GM19467 (cell line): ENCODE data around the gene TUBGCP3.

Experiments
- ATAC-seq: cut with Tn5 transposase; IDR thresholded peaks from one replicate; pipeline ENCODE4 v1.9.1; 2021; ENCODE audit warnings: mild to moderate bottlenecking, moderate library complexity; ENCODE audit not compliant: unreplicated experiment

Gene TUBGCP3

DNA sequence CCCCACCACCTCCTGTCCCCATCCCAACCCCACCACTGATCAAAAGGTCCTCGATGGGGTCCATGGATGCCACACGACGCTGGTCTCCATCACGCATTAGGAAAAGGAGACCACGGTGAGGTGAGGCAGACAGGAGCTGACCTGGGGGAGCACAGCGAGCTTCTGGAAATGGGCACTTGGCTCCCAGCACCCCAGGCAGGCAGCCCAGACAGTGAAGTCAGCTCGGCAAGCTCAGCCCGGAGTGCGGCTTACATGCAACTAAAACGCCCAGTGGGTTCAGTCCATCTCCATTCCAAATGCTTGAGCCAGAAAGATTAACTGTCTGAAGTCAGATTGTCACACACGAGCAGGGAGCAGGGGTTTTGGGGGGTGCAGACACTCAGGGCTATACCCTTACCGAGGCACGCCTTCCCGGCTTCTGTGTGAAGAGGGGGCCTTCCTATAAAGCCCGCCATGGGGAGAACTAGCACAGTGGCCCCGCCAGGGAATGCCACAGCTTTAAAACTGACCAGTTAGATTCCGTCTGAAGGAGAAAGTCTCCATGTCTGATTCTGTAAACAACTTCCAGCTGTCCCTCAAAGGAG, 132.4 kb downstream of the TUBGCP3 start:
- no peak for ATAC-seq

- no peak for ATAC-seq
These were observed 133.2 kb downstream of the TUBGCP3 start for GRCh38 chr13:112454648-112455334.

GRCh38 chr13:112453874-112454647, 133.9 kb downstream of the TUBGCP3 start:
- no peak for ATAC-seq

DNA sequence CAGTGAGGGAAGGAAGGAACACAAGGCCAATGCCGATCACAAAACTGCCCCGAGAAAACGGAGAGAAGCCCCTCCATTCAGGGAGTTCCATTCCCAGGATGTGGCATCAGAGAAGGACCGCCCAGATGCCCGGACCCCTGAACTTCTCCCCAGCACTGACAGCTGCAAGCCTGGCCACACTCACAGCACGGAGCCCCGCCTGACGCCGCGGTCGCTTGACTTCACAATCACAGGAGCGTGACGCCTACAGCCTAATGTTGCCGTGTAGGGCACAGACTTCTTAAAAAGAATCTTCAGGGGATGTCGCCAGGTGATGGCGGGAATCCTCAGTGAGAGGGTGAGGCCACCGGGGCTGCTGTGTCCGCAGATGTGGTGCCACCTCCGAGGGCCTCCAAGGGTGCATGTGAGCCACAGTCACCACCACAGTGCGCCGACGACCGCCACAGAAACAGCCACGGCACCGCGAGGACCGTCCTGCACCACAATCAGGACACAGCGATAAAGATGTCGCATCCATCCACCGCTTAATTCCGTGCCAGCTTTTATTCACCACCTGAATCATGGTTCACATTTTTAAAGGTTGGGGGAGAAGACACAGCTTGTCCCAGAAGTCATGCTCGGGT, 134.6 kb downstream of the TUBGCP3 start:
- ATAC-seq: no peak

GRCh38 chr13:112452380-112453206, 135.4 kb downstream of the TUBGCP3 start:
- no peak for ATAC-seq

- ATAC-seq: no peak
These were observed 136.2 kb downstream of the TUBGCP3 start for GRCh38 chr13:112451512-112452379.

- ATAC-seq: no peak
These were observed 137.1 kb downstream of the TUBGCP3 start for GRCh38 chr13:112450904-112451240.

- ATAC-seq: no peak
These were observed 137.6 kb downstream of the TUBGCP3 start for GRCh38 chr13:112450118-112450903.

GRCh38 chr13:112449545-112449930, 138.4 kb downstream of the TUBGCP3 start:
- ATAC-seq: no peak

DNA sequence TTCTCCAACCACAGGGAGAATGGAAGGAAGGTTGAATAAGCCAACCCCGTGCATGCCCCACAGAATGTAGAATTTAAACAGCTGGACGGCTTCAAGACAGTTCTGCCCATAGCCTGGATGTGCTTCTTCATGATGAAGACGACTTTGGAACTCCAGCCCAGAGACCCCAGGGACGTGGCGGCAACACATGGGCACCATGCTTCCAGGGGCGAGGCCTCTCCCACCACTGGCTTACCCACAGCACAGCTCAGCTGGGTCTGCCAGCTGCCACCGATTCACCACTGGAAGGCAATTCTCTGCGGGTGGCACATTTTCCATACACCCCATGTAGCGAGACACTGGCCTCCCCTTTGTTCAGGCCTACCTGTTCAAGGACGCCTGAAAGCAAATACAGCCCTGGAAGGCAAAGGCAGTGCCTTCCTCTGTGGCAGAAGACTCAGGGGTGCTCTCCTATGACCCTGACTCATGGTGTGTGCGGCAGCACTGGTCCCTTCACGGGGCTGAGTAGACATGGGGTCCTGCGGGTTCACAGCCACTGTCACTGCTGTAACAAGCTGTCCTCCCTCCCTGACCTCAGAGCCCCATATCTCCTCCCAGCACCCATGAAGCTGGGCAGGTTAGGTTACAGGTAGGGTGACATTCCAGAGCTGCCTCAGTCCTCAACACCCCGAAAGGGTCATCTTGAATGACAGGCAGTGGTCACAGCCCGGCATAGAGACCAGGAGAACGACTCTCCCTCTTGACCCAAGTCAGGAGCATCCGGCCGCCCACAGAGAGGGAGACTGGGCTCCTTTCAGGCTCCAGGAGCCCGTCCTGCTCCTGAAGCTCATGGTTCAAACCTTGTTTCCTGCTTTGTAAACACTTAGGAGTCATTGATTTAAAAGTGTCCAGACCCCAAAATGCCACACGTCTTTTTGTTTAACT, 139.1 kb downstream of the TUBGCP3 start:
- ATAC-seq: no peak

DNA sequence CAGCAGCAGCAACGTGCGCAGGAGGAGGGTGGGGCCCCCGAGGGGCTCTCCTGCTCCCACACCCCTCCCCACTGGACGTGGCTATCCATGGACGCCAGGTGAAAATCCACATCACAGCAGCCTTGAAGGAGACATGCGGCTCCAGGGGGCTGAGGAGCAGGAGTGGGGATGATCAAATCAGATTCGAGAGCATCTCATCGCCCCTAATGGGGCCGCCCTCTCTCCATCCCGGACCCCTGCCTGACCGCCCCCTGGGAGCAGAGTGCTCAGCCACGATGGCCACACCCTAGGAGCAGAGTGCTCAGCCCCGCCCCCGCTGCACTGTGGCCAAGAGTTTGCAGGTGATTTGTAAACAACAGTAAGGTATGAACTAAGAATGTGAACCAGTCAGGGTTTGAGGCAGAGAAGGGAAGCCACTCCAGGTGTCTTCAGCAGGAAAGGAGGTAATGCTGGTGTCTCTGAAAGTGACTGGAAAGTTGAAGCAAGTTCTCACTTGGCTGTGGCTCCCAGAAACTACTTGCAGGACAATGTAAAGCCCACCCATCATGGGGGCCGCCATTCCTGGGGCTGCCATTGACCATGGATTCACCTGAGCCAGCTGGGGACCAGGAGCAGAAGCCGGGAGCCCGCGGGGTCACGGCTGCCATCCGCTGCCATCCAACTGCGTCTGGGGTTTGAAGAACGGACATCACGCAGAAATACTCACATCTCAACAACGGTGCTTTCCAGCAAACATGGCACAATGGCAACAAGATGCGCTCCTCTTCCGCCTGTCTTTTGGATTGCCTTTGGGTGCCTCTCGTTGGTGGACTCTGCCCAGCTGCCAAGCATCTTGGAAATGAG, 140.0 kb downstream of the TUBGCP3 start:
- ATAC-seq: no peak

- no peak for ATAC-seq
These were observed 140.6 kb downstream of the TUBGCP3 start for GRCh38 chr13:112447306-112447705.

DNA sequence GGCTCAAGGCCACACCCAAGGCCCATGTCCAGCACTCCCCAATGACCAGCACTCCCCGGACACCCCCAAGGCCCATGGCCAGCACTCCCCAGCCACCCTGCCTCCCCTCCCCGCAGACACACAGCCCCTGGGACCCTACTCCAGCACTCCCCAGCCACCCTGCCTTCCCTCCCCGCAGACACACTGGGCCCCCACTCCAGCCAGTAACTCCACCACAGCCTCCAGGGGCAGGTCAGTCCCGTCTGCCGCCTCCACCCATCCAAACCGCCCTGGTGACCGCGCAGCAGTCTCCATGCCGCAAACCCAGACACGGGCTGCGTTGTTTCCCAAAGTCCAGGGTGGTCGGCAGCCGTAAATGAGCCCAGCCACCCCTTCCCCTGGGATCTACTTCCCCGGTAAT, 141.1 kb downstream of the TUBGCP3 start:
- no peak for ATAC-seq

DNA sequence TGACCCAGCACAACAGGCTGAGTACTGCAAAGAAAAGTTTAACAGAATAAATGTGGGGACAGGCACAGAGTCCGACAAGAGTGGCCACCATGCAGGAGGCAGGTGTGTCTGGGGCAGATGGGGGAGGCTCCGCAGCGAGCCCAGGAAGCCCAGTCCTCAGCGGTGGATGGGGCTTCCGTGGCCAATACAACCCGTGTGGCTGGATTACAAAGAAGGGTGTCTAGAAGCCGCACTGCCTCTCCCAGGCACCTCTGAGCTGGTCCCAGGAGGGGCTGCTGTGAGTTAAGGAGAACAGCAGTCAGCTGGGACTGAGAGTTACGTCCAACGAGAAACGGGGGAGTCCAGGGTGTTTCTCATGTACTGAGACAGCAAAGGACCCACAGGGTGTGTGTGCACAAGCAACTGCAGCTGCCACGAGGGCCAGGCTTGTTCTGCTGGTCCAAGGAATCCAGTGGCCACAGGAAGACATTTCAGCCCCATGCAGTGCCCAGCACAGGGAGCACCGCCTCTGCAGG, 141.5 kb downstream of the TUBGCP3 start:
- no peak for ATAC-seq

- no peak for ATAC-seq
These were observed 142.3 kb downstream of the TUBGCP3 start for GRCh38 chr13:112445411-112446271.
